H9 (cell line): ENCODE results near the gene USH2A. TPM values are rescaled to one million over a fixed set of nuclear protein-coding genes. Genes with fewer than 3 reads are reported as not detected.

Experiments
- DNase-seq: peaks from one replicate; pipeline ENCODE4 v3.0.0-alpha.2; 2017
- H2AFZ ChIP-seq: one replicate; pipeline ENCODE4 v1.6.1; 2013; ENCODE audit warnings: mild to moderate bottlenecking, low read length, control low read depth, moderate library complexity
- H2AK5ac ChIP-seq: 2 replicates; pipeline ENCODE4 v1.6.1; 2013; ENCODE audit warnings: low read length, control low read depth, mixed read lengths; ENCODE audit not compliant: insufficient read length
- H2BK120ac ChIP-seq: one replicate; pipeline ENCODE4 v1.6.1; 2013; ENCODE audit warnings: low read depth, mild to moderate bottlenecking, low read length, control low read depth, inconsistent platforms; ENCODE audit not compliant: poor library complexity, severe bottlenecking
- H2BK12ac ChIP-seq: 2 replicates; pipeline ENCODE4 v1.6.1; 2013; ENCODE audit warnings: low read length, control low read depth, mixed read lengths, low read depth; ENCODE audit not compliant: insufficient read length
- H2BK15ac ChIP-seq: 2 replicates; pipeline ENCODE4 v1.6.1; 2013; ENCODE audit warnings: low read depth, low read length, control low read depth
- H2BK20ac ChIP-seq: one replicate; pipeline ENCODE4 v1.6.1; 2013; ENCODE audit warnings: low read depth, mild to moderate bottlenecking, low read length, control low read depth, inconsistent platforms; ENCODE audit not compliant: poor library complexity, severe bottlenecking
- H2BK5ac ChIP-seq: 2 replicates; pipeline ENCODE4 v1.6.1; 2013; ENCODE audit warnings: low read length, control low read depth, mixed read lengths; ENCODE audit not compliant: insufficient read length
- H3K14ac ChIP-seq: 2 replicates; pipeline ENCODE4 v1.6.1; 2013; ENCODE audit warnings: low read length, control low read depth; ENCODE audit not compliant: insufficient read depth
- H3K18ac ChIP-seq: 2 replicates; pipeline ENCODE4 v1.6.1; 2013; ENCODE audit warnings: low read depth, mild to moderate bottlenecking, mixed read lengths, low read length, control low read depth; ENCODE audit not compliant: insufficient read length
- H3K23ac ChIP-seq: 2 replicates; pipeline ENCODE4 v1.6.1; 2013; ENCODE audit warnings: low read length, control low read depth, mixed read lengths, low read depth; ENCODE audit not compliant: insufficient read length
- H3K23me2 ChIP-seq: 2 replicates; pipeline ENCODE4 v1.6.1; 2013; ENCODE audit warnings: low read depth, mild to moderate bottlenecking, mixed read lengths, low read length, control low read depth; ENCODE audit not compliant: insufficient read length, poor library complexity, severe bottlenecking
- H3K27ac ChIP-seq: 2 replicates; pipeline ENCODE4 v1.5.1; 2013; ENCODE audit warnings: low read length, control low read depth, mixed read lengths, low read depth; ENCODE audit not compliant: insufficient read length
- H3K27me3 ChIP-seq: 2 replicates; pipeline ENCODE4 v1.6.1; 2013; ENCODE audit warnings: low read length, control low read depth, inconsistent platforms; ENCODE audit not compliant: insufficient read depth
- H3K4ac ChIP-seq: 2 replicates; pipeline ENCODE4 v1.6.1; 2013; ENCODE audit warnings: low read depth, mild to moderate bottlenecking, control low read depth, inconsistent platforms, low read length, moderate library complexity
- H3K4me1 ChIP-seq: 2 replicates; pipeline ENCODE4 v1.6.1; 2013; ENCODE audit warnings: low read length, control low read depth, inconsistent platforms; ENCODE audit not compliant: insufficient read depth
- H3K4me2 ChIP-seq: 2 replicates; pipeline ENCODE4 v1.6.1; 2013; ENCODE audit warnings: low read length, control low read depth, mixed read lengths; ENCODE audit not compliant: insufficient read length, insufficient read depth
- H3K56ac ChIP-seq: 2 replicates; pipeline ENCODE4 v1.6.1; 2013; ENCODE audit warnings: low read depth, mild to moderate bottlenecking, mixed read lengths, low read length, control low read depth; ENCODE audit not compliant: insufficient read length
- H3K79me1 ChIP-seq: 2 replicates; pipeline ENCODE4 v1.6.1; 2013; ENCODE audit warnings: low read depth, mild to moderate bottlenecking, moderate library complexity, low read length, control low read depth, inconsistent platforms; ENCODE audit not compliant: insufficient read depth, poor library complexity, severe bottlenecking
- H3K79me2 ChIP-seq: 2 replicates; pipeline ENCODE4 v1.6.1; 2013; ENCODE audit warnings: low read length, control low read depth, inconsistent platforms; ENCODE audit not compliant: insufficient read depth
- H3K9ac ChIP-seq: 2 replicates; pipeline ENCODE4 v1.6.1; 2013; ENCODE audit warnings: low read length, control low read depth, mixed read lengths; ENCODE audit not compliant: insufficient read length; ENCODE audit errors: extremely low read depth
- H3K9me3 ChIP-seq: one replicate; pipeline ENCODE4 v1.6.1; 2013; ENCODE audit warnings: low read depth, low read length, inconsistent platforms; ENCODE audit not compliant: control insufficient read depth
- H3T11ph ChIP-seq: one replicate; pipeline ENCODE4 v1.6.1; 2013; ENCODE audit warnings: mild to moderate bottlenecking, low read length, control low read depth, inconsistent platforms
- H4K20me1 ChIP-seq: one replicate; pipeline ENCODE4 v1.6.1; 2013; ENCODE audit not compliant: control insufficient read depth, insufficient read length, insufficient read depth
- H4K5ac ChIP-seq: 2 replicates; pipeline ENCODE4 v1.6.1; 2013; ENCODE audit warnings: low read depth, mild to moderate bottlenecking, mixed read lengths, low read length, control low read depth; ENCODE audit not compliant: insufficient read length
- H4K8ac ChIP-seq: replicated peaks from 2 replicates; pipeline ENCODE4 v1.6.1; 2013; ENCODE audit warnings: low read length, control low read depth, mixed read lengths, low read depth; ENCODE audit not compliant: insufficient read length
- H4K91ac ChIP-seq: 2 replicates; pipeline ENCODE4 v1.6.1; 2013; ENCODE audit warnings: low read depth, mild to moderate bottlenecking, moderate library complexity, mixed read lengths, low read length, control low read depth; ENCODE audit not compliant: insufficient read length
- H3K27ac Mint-ChIP-seq, 3 experiments: 2 replicates in 2 of 3; 3 replicates in 1 of 3; pipeline ENCODE4 v1.8.0; 2020 to 2021; ENCODE audit warnings: mixed read lengths in 3 of 3, mild to moderate bottlenecking in 1 of 3, moderate library complexity in 1 of 3
- H3K27me3 Mint-ChIP-seq: 2 replicates; pipeline ENCODE4 v1.8.0; 2021; ENCODE audit warnings: low read depth, mild to moderate bottlenecking, moderate library complexity, mixed read lengths
- H3K36me3 Mint-ChIP-seq, 3 experiments: 2 replicates in 2 of 3; 3 replicates in 1 of 3; pipeline ENCODE4 v1.8.0; 2020 to 2021; ENCODE audit warnings: low read depth in 3 of 3, mixed read lengths in 3 of 3; ENCODE audit not compliant: insufficient read depth in 1 of 3
- H3K4me1 Mint-ChIP-seq, 2 experiments: 2 replicates each; pipeline ENCODE4 v1.8.0; 2020; ENCODE audit warnings: mixed read lengths in 2 of 2
- H3K4me3 Mint-ChIP-seq, 2 experiments: 2 replicates in 1 of 2; 3 replicates in 1 of 2; pipeline ENCODE4 v1.8.0; 2020 to 2021; ENCODE audit warnings: mild to moderate bottlenecking in 2 of 2, mixed read lengths in 2 of 2, moderate library complexity in 1 of 2
- H3K9me3 Mint-ChIP-seq, 2 experiments: 2 replicates in 1 of 2; 3 replicates in 1 of 2; pipeline ENCODE4 v1.8.0; 2020; ENCODE audit warnings: mild to moderate bottlenecking in 2 of 2, mixed read lengths in 2 of 2, moderate library complexity in 1 of 2
- WGBS: extraction: QIAGEN DNeasy Blood & Tissue Kit; methylation state at CpG from one replicate; pipeline ENCODE4 v1.1.7; 2013; ENCODE audit warnings: missing lambda C conversion rate, low lambda C conversion rate, mixed read lengths; ENCODE audit not compliant: insufficient read length; ENCODE audit errors: extremely low coverage; 5-methylcytosine and 5-hydroxymethylcytosine counted together
- total RNA-seq: library from RNA; stranded (reverse); gene quantifications from 2 replicates; pipeline ENCODE4 v1.2.1, GENCODE V29; 2021
- TF ChIP-seq, protein P1 (sequence below): fragments of 200-600 bp; sonication (generic); conservative IDR thresholded peaks from 3 replicates; pipeline ENCODE4 v1.8.0; 2021; ENCODE audit warnings: antibody characterized with exemption, mild to moderate bottlenecking

The USH2A gene
- total RNA-seq, 1 experiment from 2014 or later: 0.11 TPM

DNA sequence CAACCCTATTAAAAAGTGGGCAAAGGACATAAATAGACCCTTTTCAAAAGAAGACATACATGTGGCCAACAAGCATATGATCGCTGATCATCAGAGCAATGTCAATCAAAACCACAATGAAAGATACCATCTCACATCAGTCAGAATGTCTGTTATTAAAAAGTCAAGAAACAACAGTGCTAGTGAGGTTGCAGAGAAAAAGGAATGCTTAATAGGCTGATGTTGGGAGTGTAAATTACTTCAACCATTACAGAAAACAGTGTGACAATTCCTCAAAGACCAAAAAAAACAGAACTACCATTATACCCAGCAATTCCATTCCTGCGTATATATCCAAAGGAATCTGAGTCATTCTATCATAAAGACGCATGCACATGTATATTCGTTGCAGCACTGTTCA lies 13.2 kb downstream of the USH2A start:
- no peak overlapping the region for H3K4ac ChIP-seq
- TF ChIP-seq, protein P1, sequence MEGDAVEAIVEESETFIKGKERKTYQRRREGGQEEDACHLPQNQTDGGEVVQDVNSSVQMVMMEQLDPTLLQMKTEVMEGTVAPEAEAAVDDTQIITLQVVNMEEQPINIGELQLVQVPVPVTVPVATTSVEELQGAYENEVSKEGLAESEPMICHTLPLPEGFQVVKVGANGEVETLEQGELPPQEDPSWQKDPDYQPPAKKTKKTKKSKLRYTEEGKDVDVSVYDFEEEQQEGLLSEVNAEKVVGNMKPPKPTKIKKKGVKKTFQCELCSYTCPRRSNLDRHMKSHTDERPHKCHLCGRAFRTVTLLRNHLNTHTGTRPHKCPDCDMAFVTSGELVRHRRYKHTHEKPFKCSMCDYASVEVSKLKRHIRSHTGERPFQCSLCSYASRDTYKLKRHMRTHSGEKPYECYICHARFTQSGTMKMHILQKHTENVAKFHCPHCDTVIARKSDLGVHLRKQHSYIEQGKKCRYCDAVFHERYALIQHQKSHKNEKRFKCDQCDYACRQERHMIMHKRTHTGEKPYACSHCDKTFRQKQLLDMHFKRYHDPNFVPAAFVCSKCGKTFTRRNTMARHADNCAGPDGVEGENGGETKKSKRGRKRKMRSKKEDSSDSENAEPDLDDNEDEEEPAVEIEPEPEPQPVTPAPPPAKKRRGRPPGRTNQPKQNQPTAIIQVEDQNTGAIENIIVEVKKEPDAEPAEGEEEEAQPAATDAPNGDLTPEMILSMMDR: no peak
- no peaks in the 10 kb centered on the region for H3K23me2 ChIP-seq
- no CpG with 5 or more reads among the region's 4 CpGs for WGBS
- no peak overlapping the region for H2AK5ac ChIP-seq
- H3K79me1 ChIP-seq: no peaks in the 10 kb centered on the region
- H4K8ac ChIP-seq: no peak overlapping the region
- Mint-ChIP-seq H3K4me1 (no peaks in the 10 kb centered on the region; a peak in 1 of 4 replicates), H3K27me3 (no peaks in the 10 kb centered on the region), H3K9me3 (no peaks in the 10 kb centered on the region), H3K36me3 (no peaks in the 10 kb centered on the region), H3K27ac (no peak overlapping the region), H3K4me3 (no peak overlapping the region)
- H3K9ac ChIP-seq: no peak overlapping the region
- no peaks in the 10 kb centered on the region for H4K20me1 ChIP-seq
- no peak overlapping the region for H2BK20ac ChIP-seq
- no peak overlapping the region for H4K91ac ChIP-seq
- H3K18ac ChIP-seq: no peak overlapping the region
- no peak overlapping the region for H3K56ac ChIP-seq
- no peaks in the 10 kb centered on the region for H3K27me3 ChIP-seq
- no peak for DNase-seq
- H3K79me2 ChIP-seq: no peaks in the 10 kb centered on the region
- no peak overlapping the region for H3T11ph ChIP-seq
- no peak overlapping the region for H3K27ac ChIP-seq
- H3K4me1 ChIP-seq: no peaks in the 10 kb centered on the region
- no peak overlapping the region for H2BK15ac ChIP-seq
- H3K4me2 ChIP-seq: no peak overlapping the region
- H2BK12ac ChIP-seq: no peak overlapping the region
- no peak overlapping the region for H3K23ac ChIP-seq
- H3K14ac ChIP-seq: no peak overlapping the region
- no peak overlapping the region for H4K5ac ChIP-seq
- no peak overlapping the region for H2AFZ ChIP-seq
- no peak overlapping the region for H2BK5ac ChIP-seq
- no peak overlapping the region for H2BK120ac ChIP-seq
- H3K9me3 ChIP-seq: no peaks in the 10 kb centered on the region
